ENCODE measurements around the gene RTL1. TPM values are rescaled to one million over a fixed set of nuclear protein-coding genes. Genes with fewer than 3 reads are reported as not detected.
A peak's percentile ranks its signal among the peaks of the same experiment; 100 is the strongest.

Gene RTL1
- total and polyA plus RNA-seq, 2 donors (not counting 1 experiment from before 2014, with no cell fraction given): not detected

GRCh38 chr14:100851946-100852620 lies 51.4 kb downstream of the RTL1 start:
- H3K4me1 ChIP-seq (ENCODE audit: control insufficient read depth, extremely low read depth, insufficient read depth, low read length): no peaks in the 10 kb centered on the region
- no peak overlapping the region for H3K9ac ChIP-seq (ENCODE audit: insufficient read depth, low read length)
- no peak overlapping the region for H3K4me2 ChIP-seq (ENCODE audit: extremely low read depth, insufficient read depth, low read length)
- no peak overlapping the region for H3K27ac ChIP-seq (ENCODE audit: insufficient read depth, low read length)
- H3K79me2 ChIP-seq (ENCODE audit: control insufficient read depth, insufficient read depth, low read length): peaks cover 19% of the 10 kb centered on the region
- no peaks in the 10 kb centered on the region for H3K9me3 ChIP-seq (ENCODE audit: control insufficient read depth, insufficient read depth, low read depth, low read length)
- no peaks in the 10 kb centered on the region for H4K20me1 ChIP-seq (ENCODE audit: control insufficient read depth, extremely low read depth, insufficient read depth, low read length)
- no peak overlapping the region for H2AFZ ChIP-seq (ENCODE audit: low read length)
- no peaks in the 10 kb centered on the region for H3K27me3 ChIP-seq (ENCODE audit: control insufficient read depth, insufficient read depth, low read length)
- no peak overlapping the region for H3K4me3 ChIP-seq (replicated peaks in 1 of 4; ENCODE audit: control extremely low read depth in 1 of 4, insufficient read depth in 1 of 4, low read depth in 3 of 4, low read length in 4 of 4)
- H3K36me3 ChIP-seq (ENCODE audit: control insufficient read depth, insufficient read depth, low read length): peaks cover 3% of the 10 kb centered on the region
- no peak for DNase-seq (ENCODE audit: low read depth in 2 of 2)
- no peak for TF ChIP-seq EZH2 (IDR thresholded peaks at IDR 0.05; ENCODE audit: low read length, missing control alignments)
- TF ChIP-seq CTCF (conservative IDR thresholded peaks at IDR 0.05 in 1 of 2, IDR thresholded peaks at IDR 0.05 in 1 of 2; ENCODE audit: low read depth in 1 of 2, low read length in 2 of 2): no peak

GRCh38 chr14:100851586-100851916 lies 52.0 kb downstream of the RTL1 start:
- no peak for DNase-seq (ENCODE audit: low read depth in 2 of 2)
- Histone ChIP-seq H3K27ac (ENCODE audit: insufficient read depth, low read length) (no peak overlapping the region), H3K9me3 (ENCODE audit: control insufficient read depth, insufficient read depth, low read depth, low read length) (no peaks in the 10 kb centered on the region), H3K36me3 (ENCODE audit: control insufficient read depth, insufficient read depth, low read length) (peaks cover 3% of the 10 kb centered on the region), H3K9ac (ENCODE audit: insufficient read depth, low read length) (no peak overlapping the region), H4K20me1 (ENCODE audit: control insufficient read depth, extremely low read depth, insufficient read depth, low read length) (no peaks in the 10 kb centered on the region), H3K4me3 (replicated peaks in 1 of 4; ENCODE audit: control extremely low read depth in 1 of 4, insufficient read depth in 1 of 4, low read depth in 3 of 4, low read length in 4 of 4) (no peak overlapping the region), H3K27me3 (ENCODE audit: control insufficient read depth, insufficient read depth, low read length) (no peaks in the 10 kb centered on the region), H3K4me2 (ENCODE audit: extremely low read depth, insufficient read depth, low read length) (no peak overlapping the region), H3K4me1 (ENCODE audit: control insufficient read depth, extremely low read depth, insufficient read depth, low read length) (no peaks in the 10 kb centered on the region), H3K79me2 (ENCODE audit: control insufficient read depth, insufficient read depth, low read length) (peaks cover 17% of the 10 kb centered on the region), H2AFZ (ENCODE audit: low read length) (no peak overlapping the region)
- TF ChIP-seq EZH2 (IDR thresholded peaks at IDR 0.05; ENCODE audit: low read length, missing control alignments): no peak
- no peak for TF ChIP-seq CTCF (conservative IDR thresholded peaks at IDR 0.05 in 1 of 2, IDR thresholded peaks at IDR 0.05 in 1 of 2; ENCODE audit: low read depth in 1 of 2, low read length in 2 of 2)

- Histone ChIP-seq H2AFZ (ENCODE audit: low read length) (no peak overlapping the region), H3K9ac (ENCODE audit: insufficient read depth, low read length) (no peak overlapping the region), H3K4me1 (ENCODE audit: control insufficient read depth, extremely low read depth, insufficient read depth, low read length) (no peaks in the 10 kb centered on the region), H3K4me3 (replicated peaks in 1 of 4; ENCODE audit: control extremely low read depth in 1 of 4, insufficient read depth in 1 of 4, low read depth in 3 of 4, low read length in 4 of 4) (no peak overlapping the region), H3K27ac (ENCODE audit: insufficient read depth, low read length) (no peak overlapping the region), H3K79me2 (ENCODE audit: control insufficient read depth, insufficient read depth, low read length) (peaks cover 16% of the 10 kb centered on the region), H3K4me2 (ENCODE audit: extremely low read depth, insufficient read depth, low read length) (no peak overlapping the region), H3K27me3 (ENCODE audit: control insufficient read depth, insufficient read depth, low read length) (no peaks in the 10 kb centered on the region), H4K20me1 (ENCODE audit: control insufficient read depth, extremely low read depth, insufficient read depth, low read length) (no peaks in the 10 kb centered on the region), H3K36me3 (ENCODE audit: control insufficient read depth, insufficient read depth, low read length) (peaks cover 3% of the 10 kb centered on the region), H3K9me3 (ENCODE audit: control insufficient read depth, insufficient read depth, low read depth, low read length) (no peaks in the 10 kb centered on the region)
- DNase-seq (ENCODE audit: low read depth in 2 of 2): no peak
- TF ChIP-seq CTCF (conservative IDR thresholded peaks at IDR 0.05 in 1 of 2, IDR thresholded peaks at IDR 0.05 in 1 of 2; ENCODE audit: low read depth in 1 of 2, low read length in 2 of 2) (peak; percentile 40 to 60), EZH2 (IDR thresholded peaks at IDR 0.05; ENCODE audit: low read length, missing control alignments) (no peak)
Measured at GRCh38 chr14:100850841-100851585, 52.5 kb downstream of the RTL1 start.

Measured in fibroblast of lung (primary cell).